SK-N-SH treated with all-trans-retinoic acid at 6 μM for 48 hours (cell line): ENCODE measurements around the gene CAPRIN2.
A peak's percentile ranks its signal among the peaks of the same experiment; 100 is the strongest.

Experiments used
- ATAC-seq: fragments of 200-7000 bp; cut with Tn5 transposase; 3 replicates; pipeline ENCODE4 v1.9.1; 2020; ENCODE audit warnings: mild to moderate bottlenecking, moderate library complexity
- ARNTL ChIP-seq: fragments of 450-650 bp; formaldehyde crosslinking; IDR thresholded peaks from 2 replicates; pipeline ENCODE4 v1.5.0; 2020; ENCODE audit warnings: low read depth, mild to moderate bottlenecking, moderate library complexity, borderline replicate concordance
- CSDC2 ChIP-seq: fragments of 250-450 bp; sonication (Bioruptor Pico); IDR thresholded peaks from 2 replicates; pipeline ENCODE4 v1.5.0; 2020; ENCODE audit warnings: mild to moderate bottlenecking, moderate library complexity
- GLIS3 ChIP-seq: fragments of 250-450 bp; sonication (Bioruptor Pico); IDR thresholded peaks from 2 replicates; pipeline ENCODE4 v1.5.0; 2020; ENCODE audit warnings: mild to moderate bottlenecking, moderate library complexity
- ISL1 ChIP-seq: fragments of 250-450 bp; sonication (Bioruptor Pico); IDR thresholded peaks from 2 replicates; pipeline ENCODE4 v2.1.2; 2022; ENCODE audit warnings: mild to moderate bottlenecking, moderate library complexity
- PATZ1 ChIP-seq: fragments of 250-450 bp; sonication (Bioruptor Pico); IDR thresholded peaks from 2 replicates; pipeline ENCODE4 v1.8.0; 2020; ENCODE audit warnings: mild to moderate bottlenecking, moderate library complexity, borderline replicate concordance
- POU6F1 ChIP-seq: fragments of 250-450 bp; sonication (Bioruptor Pico); IDR thresholded peaks from 2 replicates; pipeline ENCODE4 v1.8.0; 2021; ENCODE audit warnings: low read depth, mild to moderate bottlenecking, moderate library complexity, borderline replicate concordance
- PPARA ChIP-seq: fragments of 250-450 bp; sonication (Bioruptor Pico); IDR thresholded peaks from 2 replicates; pipeline ENCODE4 v1.5.0; 2020; ENCODE audit warnings: mild to moderate bottlenecking, borderline replicate concordance
- RARB ChIP-seq: fragments of 250-450 bp; sonication (Bioruptor Pico); IDR thresholded peaks from 2 replicates; pipeline ENCODE4 v1.8.0; 2021; ENCODE audit warnings: mild to moderate bottlenecking, moderate library complexity
- SNAI2 ChIP-seq: fragments of 250-450 bp; sonication (Bioruptor Pico); IDR thresholded peaks from 2 replicates; pipeline ENCODE4 v1.5.0; 2020; ENCODE audit warnings: mild to moderate bottlenecking, moderate library complexity
- TOX ChIP-seq: fragments of 250-450 bp; sonication (Bioruptor Pico); IDR thresholded peaks from 2 replicates; pipeline ENCODE4 v1.8.0; 2021; ENCODE audit warnings: mild to moderate bottlenecking, moderate library complexity, borderline replicate concordance
- TSHZ2 ChIP-seq: fragments of 250-450 bp; sonication (Bioruptor Pico); IDR thresholded peaks from 2 replicates; pipeline ENCODE4 v1.5.0; 2020; ENCODE audit warnings: mild to moderate bottlenecking, moderate library complexity
- ZFP3 ChIP-seq: fragments of 250-450 bp; sonication (Bioruptor Pico); IDR thresholded peaks from 2 replicates; pipeline ENCODE4 v1.5.0; 2020; ENCODE audit warnings: mild to moderate bottlenecking, moderate library complexity
- ZNF565 ChIP-seq: fragments of 450-650 bp; formaldehyde crosslinking; conservative IDR thresholded peaks from 2 replicates; pipeline ENCODE4 v1.5.0; 2020; ENCODE audit warnings: low read depth, mild to moderate bottlenecking, moderate library complexity
- ZNF70 ChIP-seq: fragments of 450-650 bp; formaldehyde crosslinking; IDR thresholded peaks from 2 replicates; pipeline ENCODE4 v1.5.0; 2020; ENCODE audit warnings: mild to moderate bottlenecking, moderate library complexity
- ZNF8 ChIP-seq: fragments of 450-650 bp; formaldehyde crosslinking; IDR thresholded peaks from 2 replicates; pipeline ENCODE4 v1.5.0; 2020; ENCODE audit warnings: mild to moderate bottlenecking, moderate library complexity
- TF ChIP-seq, protein P1 (sequence below): fragments of 250-450 bp; sonication (Bioruptor Pico); IDR thresholded peaks from 2 replicates; pipeline ENCODE4 v1.5.1; 2021; ENCODE audit warnings: mild to moderate bottlenecking, moderate library complexity

CAPRIN2 gene

DNA sequence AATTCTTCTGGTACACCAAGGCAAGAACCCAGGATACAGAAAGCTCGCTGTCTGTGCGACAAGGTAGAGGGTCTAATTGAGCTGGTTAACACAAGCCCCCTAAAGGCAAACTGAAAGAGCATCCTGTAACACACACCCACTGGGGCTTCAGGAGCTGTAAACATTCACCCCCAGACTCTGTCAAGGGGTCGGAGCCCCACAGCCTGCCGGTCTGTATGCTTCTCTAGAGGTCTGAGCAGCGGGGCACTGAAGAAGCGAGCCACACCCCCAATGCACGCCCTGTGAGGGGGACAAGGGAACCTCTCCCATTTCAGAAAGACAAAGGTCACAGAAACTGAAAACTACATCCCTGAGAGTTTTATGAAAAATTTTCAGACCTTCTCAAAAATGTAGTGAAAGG is 57.8 kb downstream of the CAPRIN2 start:
- ATAC-seq: no peak
- TF ChIP-seq ZFP3 (CRISPR knock-in tag) (no peak), PPARA (CRISPR knock-in tag) (no peak), ZNF8 (CRISPR knock-in tag) (no peak), SNAI2 (CRISPR knock-in tag) (no peak), RARB (no peak)

GRCh38 chr12:30696486-30696885 is 58.3 kb downstream of the CAPRIN2 start:
- no peak for ATAC-seq
- no peak for TF ChIP-seq CSDC2 (CRISPR knock-in tag)
- no peak for TF ChIP-seq ZNF565 (CRISPR knock-in tag)
- no peak for TF ChIP-seq ISL1
- TF ChIP-seq PPARA (CRISPR knock-in tag): no peak
- TF ChIP-seq, protein P1, sequence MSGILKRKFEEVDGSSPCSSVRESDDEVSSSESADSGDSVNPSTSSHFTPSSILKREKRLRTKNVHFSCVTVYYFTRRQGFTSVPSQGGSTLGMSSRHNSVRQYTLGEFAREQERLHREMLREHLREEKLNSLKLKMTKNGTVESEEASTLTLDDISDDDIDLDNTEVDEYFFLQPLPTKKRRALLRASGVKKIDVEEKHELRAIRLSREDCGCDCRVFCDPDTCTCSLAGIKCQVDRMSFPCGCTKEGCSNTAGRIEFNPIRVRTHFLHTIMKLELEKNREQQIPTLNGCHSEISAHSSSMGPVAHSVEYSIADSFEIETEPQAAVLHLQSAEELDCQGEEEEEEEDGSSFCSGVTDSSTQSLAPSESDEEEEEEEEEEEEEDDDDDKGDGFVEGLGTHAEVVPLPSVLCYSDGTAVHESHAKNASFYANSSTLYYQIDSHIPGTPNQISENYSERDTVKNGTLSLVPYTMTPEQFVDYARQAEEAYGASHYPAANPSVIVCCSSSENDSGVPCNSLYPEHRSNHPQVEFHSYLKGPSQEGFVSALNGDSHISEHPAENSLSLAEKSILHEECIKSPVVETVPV (CRISPR knock-in tag): no peak
- TF ChIP-seq ARNTL (CRISPR knock-in tag): no peak
- TF ChIP-seq, all 23 proteins: peak for 0

DNA sequence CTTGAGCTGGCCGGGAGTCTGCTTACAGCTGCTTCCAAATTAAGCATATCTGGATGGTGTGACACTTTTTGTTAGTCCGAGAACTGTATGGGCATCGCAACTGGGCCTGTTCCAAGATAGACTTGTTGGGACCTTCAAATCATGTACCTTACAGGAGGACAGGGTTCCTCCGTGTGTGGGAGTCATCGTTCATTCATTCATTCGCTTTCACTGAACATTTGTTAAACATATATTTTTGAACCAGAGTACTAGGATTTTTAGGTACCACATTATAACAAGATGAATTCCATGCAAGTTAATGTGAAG is 58.7 kb downstream of the CAPRIN2 start:
- 0 out of 3 replicates have a peak, but pooled peaks have one; percentile 1 for ATAC-seq
- no peak for TF ChIP-seq ZNF8 (CRISPR knock-in tag)
- no peak for TF ChIP-seq PPARA (CRISPR knock-in tag)
- no peak for TF ChIP-seq ZFP3 (CRISPR knock-in tag)
- TF ChIP-seq POU6F1: no peak
- no peak for TF ChIP-seq CSDC2 (CRISPR knock-in tag)
- no peak for TF ChIP-seq ISL1
- TF ChIP-seq SNAI2 (CRISPR knock-in tag): no peak
- TF ChIP-seq TOX (CRISPR knock-in tag): no peak

DNA sequence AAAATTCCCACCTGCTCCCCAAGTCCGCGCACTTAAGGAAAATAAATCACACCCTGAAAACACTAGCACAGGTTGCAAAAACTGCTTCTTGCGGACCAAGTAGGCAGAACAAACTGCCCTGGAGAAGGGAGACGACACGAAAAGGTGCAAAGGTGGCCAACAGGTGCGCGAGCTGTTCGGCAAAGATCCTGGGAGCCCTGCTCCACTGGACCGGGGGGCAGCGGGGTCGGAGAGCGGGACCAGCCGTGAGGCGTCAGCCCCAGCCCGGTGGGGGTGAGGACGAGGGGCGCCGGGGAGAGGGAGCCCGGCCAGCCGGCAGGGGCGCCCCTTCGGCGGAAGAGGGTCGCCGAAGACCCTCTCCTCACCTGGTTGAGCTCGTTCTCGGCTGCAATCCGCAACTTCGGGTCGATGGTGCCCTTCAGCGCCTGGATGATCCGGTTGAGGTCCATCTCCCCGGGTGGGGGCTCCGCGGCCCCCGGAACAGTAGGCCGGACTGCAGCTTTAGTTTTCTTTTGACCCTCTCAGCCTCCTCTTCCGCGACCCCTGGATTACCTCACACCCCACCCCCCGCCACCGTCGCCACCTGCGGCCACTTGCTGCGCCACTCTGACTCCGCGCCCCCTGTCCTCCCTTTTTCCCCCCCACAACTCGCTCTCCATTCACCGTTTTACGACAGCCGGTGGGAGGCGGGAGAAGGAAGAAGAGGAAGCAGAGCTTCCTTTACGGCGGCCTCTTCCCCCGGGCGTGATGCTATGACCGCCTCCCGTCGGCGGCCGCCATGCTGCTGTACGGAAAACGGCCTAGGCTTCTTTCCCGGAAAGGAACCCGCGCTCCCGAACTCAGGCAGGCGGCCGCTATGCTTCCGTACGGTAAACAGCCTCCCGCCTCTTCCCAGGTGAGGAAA is 59.3 kb downstream of the CAPRIN2 start, which contains the start of gene IPO8:
TSS of gene IPO8 (minus strand) at position 671 of the 904 bp plus-strand sequence. CDS start at position 449, 222 bp downstream.
- ATAC-seq: peak; percentile 82
- peak; percentile 84 for TF ChIP-seq TSHZ2
- TF ChIP-seq ZNF565 (CRISPR knock-in tag): no peak
- TF ChIP-seq PATZ1: peak; percentile 86; the same call in 1 of the 2 replicates

GRCh38 chr12:30694412-30695198 is 60.1 kb downstream of the CAPRIN2 start:
- ATAC-seq: peak; percentile 77
- TF ChIP-seq ARNTL (CRISPR knock-in tag): no peak
- TF ChIP-seq ZNF70 (CRISPR knock-in tag): no peak
- TF ChIP-seq GLIS3 (CRISPR knock-in tag): no peak
